ENCODE results near the gene ADAMTSL4.
"Not testable (repeated sequence)": the region's sequence is repeated elsewhere in the genome, so short reads cannot be mapped to it uniquely, and the experiment has no call there.

The ADAMTSL4 gene

DNA sequence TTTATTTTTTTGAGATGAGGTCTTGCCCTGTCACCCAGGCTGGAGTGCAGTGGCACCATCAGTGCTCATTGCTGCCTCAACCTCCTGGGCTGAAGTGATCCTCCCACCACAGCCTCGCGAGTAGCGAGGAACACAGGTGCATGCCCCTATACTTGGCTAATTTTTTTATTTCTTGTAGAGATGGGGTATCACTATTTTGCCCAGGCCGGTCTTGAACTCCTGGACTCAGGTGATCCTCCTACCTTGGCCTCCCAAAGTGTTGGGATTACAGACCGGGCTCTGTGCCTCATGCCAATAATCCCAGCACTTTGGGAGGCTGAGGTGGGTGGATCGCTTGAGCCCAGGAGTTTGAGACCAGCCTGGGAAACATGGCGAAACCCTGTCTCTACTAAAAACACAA, 32.2 kb downstream of the ADAMTSL4 start:
- Histone ChIP-seq H3K36me3 (ENCODE audit: insufficient read depth, low read depth, low read length) (peaks cover 25% of the 10 kb centered on the region), H3K9ac (ENCODE audit: low read depth, low read length) (peak overlapping the region; percentile 27; the same call in 1 of the 2 replicates)
- H3K4me1 ChIP-seq (ENCODE audit: insufficient read depth, low read length); H3K27me3 ChIP-seq (ENCODE audit: insufficient read depth, low read length); H3K9me3 ChIP-seq (ENCODE audit: insufficient read depth, low read depth, low read length); H3K27ac ChIP-seq (ENCODE audit: low read length); H3K4me3 ChIP-seq (ENCODE audit: low read length): not testable (repeated sequence)

DNA sequence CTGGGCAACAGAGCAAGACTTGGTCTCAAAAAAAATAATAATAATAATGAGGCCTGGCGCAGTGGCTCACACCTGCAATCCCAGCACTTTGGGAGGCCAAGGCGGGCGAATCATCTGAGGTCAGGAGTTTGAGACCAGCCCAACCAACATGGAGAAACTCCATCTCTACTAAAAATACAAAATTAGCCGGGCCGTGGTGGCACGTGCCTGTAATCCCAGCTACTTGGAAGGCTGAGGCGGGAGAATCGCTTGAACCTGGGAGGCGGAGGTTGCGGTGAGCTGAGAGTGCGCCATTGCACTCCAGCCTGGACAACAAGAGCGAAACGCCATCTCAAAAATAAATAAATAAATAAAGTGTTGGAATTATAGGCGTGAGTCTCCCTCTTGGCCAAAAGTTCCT, 32.8 kb downstream of the ADAMTSL4 start:
- H3K27me3 ChIP-seq (ENCODE audit: insufficient read depth, low read length); H3K27ac ChIP-seq (ENCODE audit: low read length); H3K9ac ChIP-seq (ENCODE audit: low read depth, low read length); H3K4me3 ChIP-seq (ENCODE audit: low read length); H3K9me3 ChIP-seq (ENCODE audit: insufficient read depth, low read depth, low read length); H3K4me1 ChIP-seq (ENCODE audit: insufficient read depth, low read length): not testable (repeated sequence)
- peaks cover 20% of the 10 kb centered on the region for H3K36me3 ChIP-seq (ENCODE audit: insufficient read depth, low read depth, low read length)

GRCh38 chr1:150582371-150582770, 33.2 kb downstream of the ADAMTSL4 start:
- H3K27me3 ChIP-seq (ENCODE audit: insufficient read depth, low read length), result no peaks in the 10 kb centered on the region
- H3K4me3 ChIP-seq (ENCODE audit: low read length), result no peak overlapping the region
- H3K27ac ChIP-seq (ENCODE audit: low read length), result no peak overlapping the region
- peaks cover 4% of the 10 kb centered on the region; the same call in 1 of the 2 replicates for H3K4me1 ChIP-seq (ENCODE audit: insufficient read depth, low read length)
- H3K9ac ChIP-seq (ENCODE audit: low read depth, low read length), result no peak overlapping the region
- H3K36me3 ChIP-seq (ENCODE audit: insufficient read depth, low read depth, low read length), result peaks cover 16% of the 10 kb centered on the region
- H3K9me3 ChIP-seq (ENCODE audit: insufficient read depth, low read depth, low read length), result no peaks in the 10 kb centered on the region; the same call in 1 of the 2 replicates

GRCh38 chr1:150596095-150596892, 47.1 kb downstream of the ADAMTSL4 start:
- Histone ChIP-seq H3K27ac (ENCODE audit: low read length) (no peak overlapping the region), H3K27me3 (ENCODE audit: insufficient read depth, low read length) (no peaks in the 10 kb centered on the region), H3K36me3 (ENCODE audit: insufficient read depth, low read depth, low read length) (peaks cover 3% of the 10 kb centered on the region; the same call in 1 of the 2 replicates), H3K9ac (ENCODE audit: low read depth, low read length) (no peak overlapping the region), H3K4me3 (ENCODE audit: low read length) (no peak overlapping the region), H3K4me1 (ENCODE audit: insufficient read depth, low read length) (no peaks in the 10 kb centered on the region), H3K9me3 (ENCODE audit: insufficient read depth, low read depth, low read length) (no peaks in the 10 kb centered on the region)

GRCh38 chr1:150596976-150597375, 47.8 kb downstream of the ADAMTSL4 start:
- H3K4me3 ChIP-seq (ENCODE audit: low read length), result no peak overlapping the region
- peaks cover 3% of the 10 kb centered on the region; the same call in 1 of the 2 replicates for H3K36me3 ChIP-seq (ENCODE audit: insufficient read depth, low read depth, low read length)
- H3K9ac ChIP-seq (ENCODE audit: low read depth, low read length), result no peak overlapping the region
- no peaks in the 10 kb centered on the region for H3K4me1 ChIP-seq (ENCODE audit: insufficient read depth, low read length)
- no peak overlapping the region for H3K27ac ChIP-seq (ENCODE audit: low read length)
- H3K9me3 ChIP-seq (ENCODE audit: insufficient read depth, low read depth, low read length), result no peaks in the 10 kb centered on the region
- no peaks in the 10 kb centered on the region for H3K27me3 ChIP-seq (ENCODE audit: insufficient read depth, low read length)

GRCh38 chr1:150598346-150598745, 49.1 kb downstream of the ADAMTSL4 start:
- not testable (repeated sequence) for H3K27me3 ChIP-seq (ENCODE audit: insufficient read depth, low read length); H3K4me1 ChIP-seq (ENCODE audit: insufficient read depth, low read length); H3K9ac ChIP-seq (ENCODE audit: low read depth, low read length); H3K36me3 ChIP-seq (ENCODE audit: insufficient read depth, low read depth, low read length); H3K9me3 ChIP-seq (ENCODE audit: insufficient read depth, low read depth, low read length); H3K27ac ChIP-seq (ENCODE audit: low read length); H3K4me3 ChIP-seq (ENCODE audit: low read length)

DNA sequence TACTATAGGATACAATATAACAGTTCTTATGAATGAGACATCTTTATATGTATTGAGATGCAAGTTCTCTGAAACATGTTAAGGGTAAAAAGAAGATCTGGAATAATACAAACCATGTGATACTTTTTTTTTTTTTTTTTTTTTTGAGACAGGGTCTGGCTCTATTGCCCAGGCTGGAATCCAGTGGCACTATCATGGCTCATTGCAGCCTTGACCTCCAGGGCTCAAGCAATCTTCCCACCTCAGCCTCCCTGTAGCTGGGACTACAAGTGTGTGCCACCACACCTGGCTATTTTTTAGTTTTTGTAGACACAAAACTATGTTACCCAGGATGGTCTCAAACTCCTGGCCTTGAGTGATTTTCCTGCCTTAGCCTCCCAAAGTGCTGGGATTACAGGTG, 52.3 kb downstream of the ADAMTSL4 start:
- Histone ChIP-seq H3K9ac (ENCODE audit: low read depth, low read length) (no peak overlapping the region), H3K4me3 (ENCODE audit: low read length) (no peak overlapping the region), H3K9me3 (ENCODE audit: insufficient read depth, low read depth, low read length) (no peaks in the 10 kb centered on the region), H3K36me3 (ENCODE audit: insufficient read depth, low read depth, low read length) (no peaks in the 10 kb centered on the region; the same call in 1 of the 2 replicates), H3K27me3 (ENCODE audit: insufficient read depth, low read length) (no peaks in the 10 kb centered on the region), H3K4me1 (ENCODE audit: insufficient read depth, low read length) (peaks cover 20% of the 10 kb centered on the region), H3K27ac (ENCODE audit: low read length) (no peak overlapping the region)

DNA sequence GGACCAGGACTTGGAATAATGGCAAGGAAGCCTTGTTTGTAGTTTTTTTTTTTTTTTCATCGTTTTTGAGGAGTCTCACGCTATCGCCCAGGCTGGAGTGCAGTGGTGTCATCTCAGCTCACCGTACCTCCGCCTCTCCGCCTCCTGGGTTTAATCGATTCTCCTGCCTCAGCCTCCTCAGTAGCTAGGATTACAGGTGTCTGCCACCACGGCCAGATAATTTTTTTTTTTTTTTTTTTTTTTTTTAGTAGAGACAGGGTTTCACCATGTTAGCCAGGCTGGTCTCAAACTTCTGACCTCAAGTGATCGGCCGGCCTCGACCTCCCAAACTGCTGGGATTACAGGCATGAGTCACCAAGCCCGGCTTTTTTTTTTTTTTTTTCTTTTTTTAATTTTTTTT, 53.2 kb downstream of the ADAMTSL4 start:
- H3K9ac ChIP-seq (ENCODE audit: low read depth, low read length); H3K27ac ChIP-seq (ENCODE audit: low read length); H3K36me3 ChIP-seq (ENCODE audit: insufficient read depth, low read depth, low read length): not testable (repeated sequence)

GRCh38 chr1:150603711-150604110, 54.5 kb downstream of the ADAMTSL4 start:
- Histone ChIP-seq H3K9me3 (ENCODE audit: insufficient read depth, low read depth, low read length) (no peaks in the 10 kb centered on the region), H3K27me3 (ENCODE audit: insufficient read depth, low read length) (no peaks in the 10 kb centered on the region), H3K4me1 (ENCODE audit: insufficient read depth, low read length) (peaks cover 20% of the 10 kb centered on the region), H3K36me3 (ENCODE audit: insufficient read depth, low read depth, low read length) (no peaks in the 10 kb centered on the region; the same call in 1 of the 2 replicates), H3K27ac (ENCODE audit: low read length) (peak overlapping the region; percentile 65), H3K4me3 (ENCODE audit: low read length) (no peak overlapping the region), H3K9ac (ENCODE audit: low read depth, low read length) (peak overlapping the region; percentile 70; the same call in 1 of the 2 replicates)

More for the DNA sequence above, 53.2 kb downstream of the ADAMTSL4 start:
- not testable (repeated sequence) for H3K9me3 ChIP-seq (ENCODE audit: insufficient read depth, low read depth, low read length); H3K27me3 ChIP-seq (ENCODE audit: insufficient read depth, low read length); H3K4me3 ChIP-seq (ENCODE audit: low read length)
- peaks cover 20% of the 10 kb centered on the region for H3K4me1 ChIP-seq (ENCODE audit: insufficient read depth, low read length)

DNA sequence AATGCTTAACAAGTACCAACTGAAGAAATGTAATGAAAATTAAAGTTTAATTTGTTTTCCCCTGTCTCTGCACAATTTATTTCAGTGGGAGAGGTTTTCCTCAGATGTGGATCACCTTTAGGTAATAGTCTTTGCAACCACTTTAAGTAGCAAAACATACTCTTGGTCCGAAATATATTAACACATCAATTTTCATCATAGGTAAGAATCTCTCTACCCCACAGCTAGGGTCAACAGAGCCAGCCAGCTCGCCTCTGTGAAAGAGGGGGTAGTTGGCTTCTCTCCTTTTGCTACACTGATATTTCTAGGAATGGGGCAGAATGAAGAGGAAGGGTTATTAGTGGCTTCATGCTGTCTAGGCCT, 55.0 kb downstream of the ADAMTSL4 start:
- H3K9me3 ChIP-seq (ENCODE audit: insufficient read depth, low read depth, low read length), result no peaks in the 10 kb centered on the region
- H3K4me1 ChIP-seq (ENCODE audit: insufficient read depth, low read length), result peaks cover 21% of the 10 kb centered on the region
- H3K36me3 ChIP-seq (ENCODE audit: insufficient read depth, low read depth, low read length), result no peaks in the 10 kb centered on the region; the same call in 1 of the 2 replicates
- H3K27ac ChIP-seq (ENCODE audit: low read length), result peak overlapping the region; percentile 65
- H3K4me3 ChIP-seq (ENCODE audit: low read length), result peak overlapping the region; percentile 23; the same call in 1 of the 2 replicates
- no peaks in the 10 kb centered on the region for H3K27me3 ChIP-seq (ENCODE audit: insufficient read depth, low read length)
- H3K9ac ChIP-seq (ENCODE audit: low read depth, low read length), result peak overlapping the region; percentile 70; the same call in 1 of the 2 replicates

DNA sequence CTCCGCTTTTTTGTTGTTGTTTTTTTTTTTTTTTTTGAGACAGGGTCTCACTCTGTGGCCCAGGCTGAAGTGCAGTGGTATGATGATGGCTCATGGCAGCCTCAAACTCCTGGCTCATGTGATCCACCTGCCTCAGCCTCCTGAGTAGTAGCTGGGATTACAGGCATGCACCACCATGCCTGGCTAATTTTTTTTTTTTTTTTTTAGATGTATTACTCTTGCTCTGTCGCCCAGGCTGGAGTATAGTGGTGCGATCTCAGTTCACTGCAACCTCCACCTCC, 56.2 kb downstream of the ADAMTSL4 start:
- peak overlapping the region; percentile 70; the same call in 1 of the 2 replicates for H3K9ac ChIP-seq (ENCODE audit: low read depth, low read length)
- not testable (repeated sequence) for H3K36me3 ChIP-seq (ENCODE audit: insufficient read depth, low read depth, low read length); H3K9me3 ChIP-seq (ENCODE audit: insufficient read depth, low read depth, low read length); H3K27me3 ChIP-seq (ENCODE audit: insufficient read depth, low read length); H3K4me3 ChIP-seq (ENCODE audit: low read length)
- H3K27ac ChIP-seq (ENCODE audit: low read length), result peak overlapping the region; percentile 65
- peaks cover 31% of the 10 kb centered on the region for H3K4me1 ChIP-seq (ENCODE audit: insufficient read depth, low read length)

- H3K36me3 ChIP-seq (ENCODE audit: insufficient read depth, low read depth, low read length), result peaks cover 5% of the 10 kb centered on the region; the same call in 1 of the 2 replicates
- H3K27ac ChIP-seq (ENCODE audit: low read length), result no peak overlapping the region
- H3K9me3 ChIP-seq (ENCODE audit: insufficient read depth, low read depth, low read length), result no peaks in the 10 kb centered on the region
- peaks cover 31% of the 10 kb centered on the region for H3K4me1 ChIP-seq (ENCODE audit: insufficient read depth, low read length)
- no peak overlapping the region for H3K4me3 ChIP-seq (ENCODE audit: low read length)
- no peaks in the 10 kb centered on the region for H3K27me3 ChIP-seq (ENCODE audit: insufficient read depth, low read length)
- H3K9ac ChIP-seq (ENCODE audit: low read depth, low read length), result no peak overlapping the region
These were observed 57.4 kb downstream of the ADAMTSL4 start for GRCh38 chr1:150606463-150607142.
